HCT116 (cell line): ENCODE results near the gene TMEM79. TPM values are rescaled to one million over a fixed set of nuclear protein-coding genes. Genes with fewer than 3 reads are reported as not detected.

Experiments
- ATAC-seq: fragments of 200-7000 bp; cut with Tn5 transposase; 2 replicates; pipeline ENCODE4 v1.9.1; 2020; ENCODE audit warnings: mild to moderate bottlenecking, moderate library complexity
- BruUV-seq: library from RNA; stranded (reverse); fragments of 400-500 nt; replicated peaks from 2 replicates; lab custom pipeline; 2021; lab: Mats Ljungman, UMichigan
- CTCF ChIA-PET: fragments of 300-600 bp; sonication (Branson Sonifier 250); formaldehyde crosslinking; loops from one replicate; lab custom pipeline; 2021; ENCODE audit warnings: antibody characterized with exemption; lab: Charles Lee
- POLR2A ChIA-PET: fragments of 300-600, 350-600 bp; sonication (Branson Sonifier 250); formaldehyde crosslinking; loops from one replicate; lab custom pipeline; 2021; ENCODE audit warnings: antibody characterized with exemption; lab: Charles Lee
- RAD21 ChIA-PET, 2 experiments: fragments of 300-600 bp; sonication (Branson Sonifier 250); formaldehyde crosslinking; loops; one replicate each; lab custom pipeline; 2023; ENCODE audit warnings: low total read pairs in 2 of 2; ENCODE audit not compliant: uncharacterized antibody in 2 of 2, unreplicated experiment in 2 of 2, low non-redundant PET in 1 of 2; lab: Charles Lee
- DNase-seq: peaks from one replicate; pipeline ENCODE4 v3.0.0-alpha.2; 2010; ENCODE audit warnings: low read depth, low spot score
- H2AFZ ChIP-seq: fragments of 200-600 bp; shearing (Covaris generic), sonication (generic); 2 replicates; pipeline ENCODE4 v1.6.1; 2017; ENCODE audit warnings: low read depth, mixed run types, mixed read lengths, antibody characterized with exemption, low read length; ENCODE audit not compliant: poor library complexity, severe bottlenecking
- H3K27ac ChIP-seq: 2 replicates; pipeline ENCODE4 v1.5.1; 2012; ENCODE audit warnings: low read depth, low read length
- H3K27me3 ChIP-seq: fragments of 200-600 bp; sonication (generic); 2 replicates; pipeline ENCODE4 v1.6.1; 2016; ENCODE audit warnings: mixed run types, low read length, mixed read lengths; ENCODE audit not compliant: insufficient read depth
- H3K36me3 ChIP-seq, 2 experiments: fragments of 200-500 bp in 1 of 2; fragments of 200-600 bp in 1 of 2; sonication (Bioruptor generic) in 1 of 2; sonication (generic) in 1 of 2; 2 replicates each; pipeline versions ENCODE4 v1.5.1 to v1.6.1; 2014 to 2016; ENCODE audit warnings: low read length in 2 of 2, inconsistent platforms in 1 of 2, mixed read lengths in 1 of 2, mixed run types in 1 of 2; ENCODE audit not compliant: insufficient read depth in 2 of 2, control insufficient read depth in 1 of 2
- H3K4me1 ChIP-seq, 2 experiments: fragments of 200-600 bp in 1 of 2; sonication (generic) in 1 of 2; 2 replicates each; pipeline versions ENCODE4 v1.5.1 to v1.6.1; 2012 to 2017; ENCODE audit warnings: low read length in 2 of 2, inconsistent platforms in 1 of 2, mild to moderate bottlenecking in 1 of 2, mixed read lengths in 1 of 2, mixed run types in 1 of 2, moderate library complexity in 1 of 2; ENCODE audit not compliant: insufficient read depth in 2 of 2, control insufficient read depth in 1 of 2
- H3K4me2 ChIP-seq: fragments of 200-600 bp; sonication (generic); 2 replicates; pipeline ENCODE4 v1.6.1; 2017; ENCODE audit warnings: mixed run types, low read length, mixed read lengths
- H3K4me3 ChIP-seq, 2 experiments: fragments of 200-600 bp in 1 of 2; sonication (generic) in 1 of 2; replicated peaks in 1 of 2; 2 replicates each; pipeline ENCODE4 v1.5.1; 2011 to 2016; ENCODE audit warnings: low read length in 2 of 2, control low read depth in 1 of 2, low read depth in 1 of 2, mild to moderate bottlenecking in 1 of 2, mixed read lengths in 1 of 2, mixed run types in 1 of 2
- H3K79me2 ChIP-seq: fragments of 200-600 bp; sonication (generic); 2 replicates; pipeline ENCODE4 v1.6.1; 2017; ENCODE audit warnings: mild to moderate bottlenecking, mixed run types, low read length, moderate library complexity, mixed read lengths; ENCODE audit not compliant: insufficient read depth
- H3K9ac ChIP-seq: fragments of 200-600 bp; sonication (generic); 2 replicates; pipeline ENCODE4 v1.6.1; 2016; ENCODE audit warnings: low read length, mixed read lengths
- H3K9me2 ChIP-seq: fragments of 200-600 bp; sonication (generic), shearing (Covaris generic); 2 replicates; pipeline ENCODE4 v1.6.1; 2017; ENCODE audit warnings: mixed run types, mild to moderate bottlenecking, moderate library complexity; ENCODE audit not compliant: insufficient read depth
- H3K9me3 ChIP-seq, 2 experiments: fragments of 200-500 bp in 1 of 2; fragments of 200-600 bp in 1 of 2; sonication (Bioruptor generic) in 1 of 2; sonication (generic) in 1 of 2; 2 replicates each; pipeline ENCODE4 v1.6.1; 2014 to 2017; ENCODE audit warnings: low read length in 2 of 2, mixed read lengths in 2 of 2, inconsistent platforms in 1 of 2, low read depth in 1 of 2, mild to moderate bottlenecking in 1 of 2, mixed run types in 1 of 2, moderate library complexity in 1 of 2; ENCODE audit not compliant: control insufficient read depth in 1 of 2, insufficient read depth in 1 of 2
- H4K20me1 ChIP-seq: fragments of 200-600 bp; sonication (generic), shearing (Covaris generic); 2 replicates; pipeline ENCODE4 v1.6.1; 2017; ENCODE audit warnings: mixed run types, mild to moderate bottlenecking, moderate library complexity; ENCODE audit not compliant: insufficient read depth
- ATF3 ChIP-seq: IDR thresholded peaks from 2 replicates; pipeline ENCODE4 v1.6.1; 2012
- SIN3A ChIP-seq: IDR thresholded peaks from 2 replicates; pipeline ENCODE4 v1.6.1; 2012; ENCODE audit warnings: low read depth
- intact Hi-C: fragments of 100-400 bp; cut with micrococcal nuclease; formaldehyde crosslinking; loops from 2 replicates; pipeline ENCODE4 v1.10.0; 2022
- total RNA-seq: library from RNA; stranded (reverse); gene quantifications from one replicate; pipeline ENCODE4 v1.2.1, GENCODE V29; 2021; ENCODE audit not compliant: unreplicated experiment
- TF ChIP-seq, protein P1 (sequence below), 3 experiments: fragments of 200-600 bp in 1 of 3; sonication (generic) in 1 of 3; IDR thresholded peaks in 2 of 3; conservative IDR thresholded peaks in 1 of 3; 2 replicates each; pipeline ENCODE4 v1.5.1; 2012 to 2017; ENCODE audit warnings: low read depth in 2 of 3, low read length in 2 of 3, antibody characterized with exemption in 1 of 3, borderline replicate concordance in 1 of 3, control low read depth in 1 of 3, mild to moderate bottlenecking in 1 of 3, mixed read lengths in 1 of 3, mixed run types in 1 of 3, moderate library complexity in 1 of 3; ENCODE audit not compliant: insufficient read depth in 1 of 3
- TF ChIP-seq, protein P2 (sequence below): IDR thresholded peaks from 2 replicates; pipeline ENCODE4 v1.6.1; 2012

The TMEM79 gene
- total RNA-seq, 1 experiment from 2014 or later: 6.3 TPM

DNA sequence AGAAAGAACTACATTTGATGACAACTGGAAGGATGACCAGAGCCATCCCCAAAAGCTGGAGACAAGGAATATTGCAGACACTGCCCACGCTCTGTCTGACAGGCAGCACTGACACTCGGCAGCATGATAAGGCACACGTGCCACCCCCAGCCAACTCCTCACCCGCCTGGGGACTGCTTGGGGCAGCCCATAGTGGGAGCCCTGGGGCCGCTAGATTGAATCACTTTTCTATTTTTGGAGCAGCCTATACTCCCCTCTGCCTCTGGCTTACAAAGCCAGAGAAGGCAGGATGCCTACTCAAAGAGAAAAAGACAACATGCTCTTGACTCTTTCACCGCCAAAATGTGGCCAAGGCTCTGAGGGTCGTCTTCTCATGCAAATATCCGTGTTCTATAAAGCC is 2.8 kb upstream of the TMEM79 start:
- BruUV-seq: no TSS peak
- RAD21 ChIA-PET: no interaction called here
- H3K4me3 ChIP-seq: peak overlapping the region; percentile 77 to 96
- no peak for ATAC-seq
- TF ChIP-seq, protein P1, sequence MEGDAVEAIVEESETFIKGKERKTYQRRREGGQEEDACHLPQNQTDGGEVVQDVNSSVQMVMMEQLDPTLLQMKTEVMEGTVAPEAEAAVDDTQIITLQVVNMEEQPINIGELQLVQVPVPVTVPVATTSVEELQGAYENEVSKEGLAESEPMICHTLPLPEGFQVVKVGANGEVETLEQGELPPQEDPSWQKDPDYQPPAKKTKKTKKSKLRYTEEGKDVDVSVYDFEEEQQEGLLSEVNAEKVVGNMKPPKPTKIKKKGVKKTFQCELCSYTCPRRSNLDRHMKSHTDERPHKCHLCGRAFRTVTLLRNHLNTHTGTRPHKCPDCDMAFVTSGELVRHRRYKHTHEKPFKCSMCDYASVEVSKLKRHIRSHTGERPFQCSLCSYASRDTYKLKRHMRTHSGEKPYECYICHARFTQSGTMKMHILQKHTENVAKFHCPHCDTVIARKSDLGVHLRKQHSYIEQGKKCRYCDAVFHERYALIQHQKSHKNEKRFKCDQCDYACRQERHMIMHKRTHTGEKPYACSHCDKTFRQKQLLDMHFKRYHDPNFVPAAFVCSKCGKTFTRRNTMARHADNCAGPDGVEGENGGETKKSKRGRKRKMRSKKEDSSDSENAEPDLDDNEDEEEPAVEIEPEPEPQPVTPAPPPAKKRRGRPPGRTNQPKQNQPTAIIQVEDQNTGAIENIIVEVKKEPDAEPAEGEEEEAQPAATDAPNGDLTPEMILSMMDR (IDR thresholded peaks at IDR 0.05 in 2 of 3, conservative IDR thresholded peaks at IDR 0.05 in 1 of 3; ENCODE audit: borderline replicate concordance in 1 of 3, insufficient read depth in 1 of 3, low read depth in 2 of 3, low read length in 2 of 3): 0 out of 6 replicates have a peak, but pooled peaks of 1 of the 3 experiments have one; percentile 6
- TF ChIP-seq SIN3A (peak; percentile 41; the same call in 1 of the 2 replicates), ATF3 (no peak)
- TF ChIP-seq, protein P2, sequence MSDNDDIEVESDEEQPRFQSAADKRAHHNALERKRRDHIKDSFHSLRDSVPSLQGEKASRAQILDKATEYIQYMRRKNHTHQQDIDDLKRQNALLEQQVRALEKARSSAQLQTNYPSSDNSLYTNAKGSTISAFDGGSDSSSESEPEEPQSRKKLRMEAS: peak; percentile 26; the same call in 1 of the 2 replicates
- TF ChIP-seq, all 23 proteins: peak for 3
- intact Hi-C loops: no loop called here
- Histone ChIP-seq H3K27ac (peak overlapping the region; percentile 90), H4K20me1 (peaks cover 10% of the 10 kb centered on the region; the same call in 1 of the 2 replicates), H3K4me1 (peaks cover 25 to 27% of the 10 kb centered on the region in 2 experiments), H3K9me2 (no peaks in the 10 kb centered on the region), H3K9me3 (no peaks in the 10 kb centered on the region), H3K79me2 (peaks cover 58% of the 10 kb centered on the region), H3K4me2 (peak overlapping the region; percentile 91), H3K27me3 (no peaks in the 10 kb centered on the region), H2AFZ (no peak overlapping the region), H3K36me3 (peaks cover 28 to 38% of the 10 kb centered on the region in 2 experiments), H3K9ac (peak overlapping the region; percentile 98)
- ChIA-PET CTCF (interaction anchor here (0.9 to 1.0 kb wide), 2 partner anchors 38 to 176 kb away, joined by 3 to 4 read pairs; no protein-coding TSS in a partner anchor), POLR2A (interaction anchor here (1.2 kb wide), 1 partner anchor 80 kb away, joined by 3 read pairs; no protein-coding TSS in a partner anchor)
- DNase-seq: no peak
